HG03025 (cell line): Measurements from ENCODE around the gene ANKRD31.
"Not testable (repeated sequence)": the region's sequence is repeated elsewhere in the genome, so short reads cannot be mapped to it uniquely, and the experiment has no call there.

Experiments
- ATAC-seq: cut with Tn5 transposase; IDR thresholded peaks from one replicate; pipeline ENCODE4 v1.9.1; 2021; ENCODE audit warnings: mild to moderate bottlenecking, moderate library complexity; ENCODE audit not compliant: unreplicated experiment, low FRiP score

Gene ANKRD31

GRCh38 chr5:75226916-75227315 lies 9.8 kb downstream of the ANKRD31 start:
- no peak for ATAC-seq

DNA sequence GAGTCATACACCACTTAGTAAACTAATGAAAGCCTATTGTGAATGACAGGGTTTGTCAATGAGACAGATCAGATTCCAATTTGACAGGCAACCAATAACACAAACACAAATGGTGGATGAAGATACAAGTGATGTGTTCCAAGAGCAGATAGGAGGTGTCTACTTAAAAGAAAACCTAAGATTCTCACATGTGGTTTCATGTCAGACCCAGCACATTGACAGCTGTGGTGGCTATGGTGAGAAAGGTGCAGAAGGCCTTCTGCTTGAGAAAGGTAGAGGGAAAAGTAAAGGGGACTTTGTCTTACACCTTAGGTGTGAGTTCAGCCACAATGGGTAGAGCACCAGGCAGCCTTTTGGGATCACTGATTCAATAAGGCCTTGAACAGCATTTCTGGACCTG lies 11.2 kb downstream of the ANKRD31 start:
- no peak for ATAC-seq

- ATAC-seq = not testable (repeated sequence)
Observed at GRCh38 chr5:75220787-75221186, 15.9 kb downstream of the ANKRD31 start.

DNA sequence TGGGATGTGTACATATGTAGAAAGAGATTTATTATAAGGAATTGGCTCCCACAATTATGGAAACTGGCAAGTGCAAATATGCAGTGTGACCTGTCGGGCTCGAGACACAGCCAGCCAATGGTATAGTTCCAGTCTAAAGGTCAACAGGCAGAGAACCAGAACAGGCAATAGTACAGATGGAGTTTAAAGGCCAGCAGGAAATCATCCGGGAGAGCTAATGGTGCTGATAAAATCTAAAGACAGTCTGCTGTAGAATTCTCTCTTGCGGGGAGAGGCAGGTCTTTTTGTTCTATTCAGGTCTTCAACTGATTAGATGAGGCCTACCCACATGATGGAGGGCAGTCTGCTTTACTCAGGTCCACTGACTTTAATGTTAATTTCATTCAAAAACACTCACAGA lies 21.8 kb downstream of the ANKRD31 start:
- no peak for ATAC-seq

GRCh38 chr5:75214409-75214808 lies 22.3 kb downstream of the ANKRD31 start:
- no peak for ATAC-seq

DNA sequence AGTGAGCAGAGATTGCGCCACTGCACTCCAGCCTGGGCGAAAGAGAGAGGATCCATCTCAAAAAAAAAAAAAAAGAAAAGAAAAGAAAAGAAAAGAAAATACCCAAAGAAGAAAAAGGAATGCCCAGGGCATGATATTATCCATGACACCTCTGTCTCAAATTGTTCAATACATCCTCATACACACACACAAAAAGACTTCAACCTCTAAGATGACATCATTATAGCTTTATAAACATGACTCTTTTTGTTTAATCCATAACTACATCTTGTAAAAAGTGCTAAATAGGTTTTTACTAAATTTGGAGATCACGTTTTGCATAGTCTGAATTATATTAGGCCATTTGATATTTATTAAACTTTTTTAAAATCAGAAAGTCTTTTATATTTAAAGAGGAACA lies 33.1 kb downstream of the ANKRD31 start:
- no peak for ATAC-seq

DNA sequence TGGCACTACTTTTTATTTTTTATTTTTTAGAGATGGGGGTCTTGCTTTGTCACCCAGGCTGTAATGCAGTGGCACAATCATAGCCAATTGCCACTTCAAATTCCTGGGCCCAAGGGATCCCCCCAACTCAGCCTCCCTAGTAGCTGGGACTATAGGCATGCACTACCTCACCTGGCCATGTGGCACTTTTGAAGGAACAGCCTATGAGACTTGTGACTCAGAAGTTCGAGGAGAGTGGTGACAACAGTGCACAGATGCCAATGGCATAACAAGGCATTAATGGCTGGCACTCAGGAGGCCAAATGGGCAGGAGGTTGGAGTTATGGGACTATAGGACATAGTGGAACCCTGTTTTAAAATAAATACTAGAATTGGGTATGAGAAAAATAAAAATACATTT lies 33.7 kb downstream of the ANKRD31 start:
- ATAC-seq = no peak

GRCh38 chr5:75200776-75201175 lies 35.9 kb downstream of the ANKRD31 start:
- ATAC-seq = no peak

GRCh38 chr5:75199946-75200345 lies 36.7 kb downstream of the ANKRD31 start:
- no peak for ATAC-seq

- no peak for ATAC-seq
Observed at GRCh38 chr5:75199071-75199470, 37.6 kb downstream of the ANKRD31 start.

- ATAC-seq = no peak
Observed at GRCh38 chr5:75197745-75198144, 38.9 kb downstream of the ANKRD31 start.

DNA sequence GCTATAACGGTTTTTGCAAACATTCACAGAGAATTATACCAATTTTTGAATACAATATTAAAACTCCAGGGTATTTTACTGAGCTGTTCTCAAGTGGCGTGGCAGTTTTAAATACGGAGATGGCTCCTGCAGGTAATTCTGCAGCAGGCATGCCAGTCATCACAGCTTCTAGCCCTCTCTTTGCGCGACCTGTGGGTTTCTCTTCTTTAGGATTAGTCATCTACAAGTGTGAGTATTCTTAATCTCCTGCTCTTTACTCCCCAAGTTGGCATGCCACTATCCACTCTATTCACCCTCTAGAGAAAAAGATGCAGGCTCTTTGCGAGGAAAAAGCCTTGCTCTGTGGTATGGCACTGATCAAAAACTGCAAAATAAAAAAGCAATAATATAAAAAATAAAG lies 43.9 kb downstream of the ANKRD31 start:
- ATAC-seq = no peak

DNA sequence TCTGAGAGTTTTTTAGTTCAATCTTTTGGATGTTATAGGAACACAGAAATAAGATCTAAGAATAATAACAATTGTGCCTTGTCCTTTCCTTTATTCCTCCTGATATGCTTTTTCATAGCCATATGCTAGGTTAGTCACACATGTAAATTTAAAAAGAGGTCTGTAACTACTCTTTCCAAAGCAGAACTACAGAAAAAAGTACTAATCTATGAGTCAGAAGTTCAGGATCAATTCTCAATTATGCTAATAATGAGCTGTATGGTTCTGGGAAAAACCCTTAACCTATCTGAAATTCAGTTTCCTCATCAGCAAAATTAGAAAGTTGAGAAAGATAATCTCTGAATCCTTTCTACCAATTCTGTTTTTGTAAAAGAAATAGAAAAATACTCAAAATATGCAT lies 44.4 kb downstream of the ANKRD31 start:
- no peak for ATAC-seq

DNA sequence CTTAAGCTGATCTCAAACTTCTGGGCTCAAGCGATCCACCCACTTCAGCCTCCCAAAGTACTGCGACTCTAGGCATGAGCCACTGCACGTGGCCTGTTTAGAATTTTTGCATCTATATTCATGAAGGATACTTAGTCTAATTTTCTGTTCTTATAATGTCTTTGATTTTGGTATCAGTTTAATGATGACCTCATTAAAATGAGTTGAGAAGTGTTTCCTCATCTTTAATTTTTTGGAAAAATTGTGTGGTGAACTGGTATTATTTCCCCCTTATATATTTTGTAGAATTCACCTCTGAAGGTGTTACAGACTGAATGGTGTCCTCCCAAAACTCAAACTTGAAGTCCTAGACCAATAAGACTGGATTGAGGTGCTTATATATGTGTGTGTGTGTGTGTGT lies 46.5 kb downstream of the ANKRD31 start:
- ATAC-seq = no peak

GRCh38 chr5:75189353-75189752 lies 47.3 kb downstream of the ANKRD31 start:
- ATAC-seq = no peak

DNA sequence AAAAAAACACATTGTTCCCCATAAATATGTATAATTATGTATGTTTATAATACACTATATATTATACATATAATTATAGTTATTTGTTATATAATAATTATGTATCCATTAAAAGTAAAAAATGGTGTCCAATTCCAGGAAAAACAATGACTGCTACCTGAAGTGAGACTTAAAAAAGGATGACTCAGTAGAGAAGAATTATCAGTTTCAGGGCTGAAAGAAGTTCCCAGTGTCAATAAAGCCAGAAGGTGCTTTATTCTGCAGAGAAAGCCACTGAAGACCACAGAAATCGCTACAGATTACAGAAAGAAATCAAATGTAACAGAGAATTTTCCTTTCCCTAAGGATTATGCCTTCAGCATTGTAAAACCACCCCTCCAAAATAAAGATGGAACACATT lies 50.9 kb downstream of the ANKRD31 start:
- ATAC-seq = no peak

GRCh38 chr5:75176009-75176408 lies 60.7 kb downstream of the ANKRD31 start:
- not testable (repeated sequence) for ATAC-seq

DNA sequence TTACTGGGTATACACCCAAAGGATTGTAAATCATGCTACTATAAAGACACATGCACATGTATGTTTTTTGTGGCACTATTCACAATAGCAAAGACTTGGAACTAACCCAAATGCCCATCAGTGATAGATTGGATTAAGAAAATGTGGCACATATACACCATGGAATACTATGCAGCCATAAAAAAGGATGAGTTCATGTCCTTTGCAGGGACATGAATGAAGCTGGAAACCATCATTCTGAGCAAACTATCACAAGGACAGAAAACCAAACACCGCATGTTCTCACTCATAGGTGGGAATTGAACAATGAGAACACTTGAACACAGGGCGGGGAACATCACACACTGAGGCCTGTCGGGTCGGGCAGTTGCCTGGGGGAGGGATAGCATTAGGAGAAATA lies 61.8 kb downstream of the ANKRD31 start:
- ATAC-seq = not testable (repeated sequence)

DNA sequence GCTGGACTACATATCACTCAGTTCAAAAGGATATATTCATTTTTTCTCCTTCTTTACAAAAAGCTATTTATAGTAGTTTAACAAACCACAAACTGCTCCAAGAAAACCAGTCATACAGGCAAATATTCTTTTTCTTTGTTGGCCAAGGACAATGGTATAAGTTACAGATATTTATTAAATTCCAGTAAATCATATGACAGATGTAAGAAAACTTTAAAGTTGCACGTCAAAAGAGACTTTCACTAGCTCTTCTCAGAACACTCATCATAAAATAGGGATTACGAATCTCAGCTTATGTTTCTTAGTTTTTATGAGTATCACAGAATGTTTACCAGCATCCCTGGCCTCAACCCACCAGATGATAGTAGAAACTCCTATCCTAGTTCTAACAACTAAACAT lies 67.2 kb downstream of the ANKRD31 start:
- ATAC-seq = no peak

DNA sequence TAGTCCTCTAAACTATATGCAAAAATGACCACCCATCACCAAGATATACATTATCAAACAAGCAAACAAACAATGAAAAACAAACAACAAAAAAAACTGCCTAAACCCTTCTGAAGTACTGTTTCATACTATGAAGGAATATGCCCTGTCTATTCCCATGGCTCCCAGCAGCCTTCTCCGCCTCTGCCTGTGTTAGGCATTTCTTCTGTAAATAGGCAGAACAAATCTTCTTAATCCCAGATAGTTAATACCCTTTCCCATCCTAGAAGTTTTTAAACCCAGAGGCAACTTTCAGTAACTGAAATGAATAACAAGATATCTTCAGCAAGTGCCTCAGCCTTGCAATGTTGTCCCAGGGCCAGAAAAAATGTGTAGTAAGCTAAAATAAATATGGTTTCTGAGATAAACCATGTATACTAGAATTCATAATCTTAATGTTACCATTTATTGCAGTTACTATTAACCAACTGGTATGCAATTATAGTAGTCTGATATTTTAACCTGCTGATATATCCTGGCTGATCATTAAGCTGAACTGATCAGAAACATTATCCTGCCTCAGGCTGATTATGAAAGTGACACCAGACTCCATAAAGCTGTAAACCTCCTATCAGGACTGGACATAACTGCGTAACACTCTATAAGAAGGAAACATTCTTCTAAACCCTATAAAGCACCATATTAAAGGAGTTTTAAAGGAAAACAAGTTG lies 68.5 kb downstream of the ANKRD31 start:
- ATAC-seq = no peak

DNA sequence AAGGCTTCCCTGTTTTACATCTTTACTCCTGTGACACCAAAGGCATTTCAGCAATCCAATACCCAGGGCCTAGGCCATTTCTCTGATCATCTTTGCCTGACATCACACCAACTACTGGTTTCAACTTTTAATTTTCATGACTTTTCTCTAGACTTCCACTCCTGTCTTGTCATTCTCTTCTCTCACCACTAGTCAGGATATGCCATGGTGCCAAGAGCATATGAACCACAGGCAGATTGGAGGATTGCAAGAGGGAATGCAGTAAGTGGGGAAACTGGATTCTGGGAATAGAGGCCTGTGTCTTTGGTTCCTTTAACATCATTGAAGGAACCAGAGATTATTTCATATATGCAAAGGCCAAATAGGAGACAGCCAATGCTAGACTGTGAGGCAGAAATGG lies 69.3 kb downstream of the ANKRD31 start:
- no peak for ATAC-seq

DNA sequence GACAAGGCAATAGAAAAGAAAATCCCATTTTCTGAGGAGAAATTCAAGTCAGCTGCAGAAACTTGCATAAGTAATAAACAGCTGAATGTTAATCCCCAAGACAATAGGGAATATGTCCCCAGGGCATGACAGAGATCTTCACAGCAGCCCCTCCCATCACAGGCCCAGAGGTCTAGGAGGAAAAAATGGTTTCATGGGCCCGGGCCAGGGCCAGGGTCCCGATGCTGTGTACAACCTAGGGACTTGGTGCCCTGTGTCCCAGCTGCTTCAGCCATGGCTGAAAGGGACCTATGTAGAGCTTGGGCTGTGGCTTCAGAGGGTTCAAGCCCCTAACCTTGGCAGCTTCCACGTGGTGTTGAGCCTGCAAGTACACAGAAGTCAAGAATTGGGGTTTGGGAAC lies 75.2 kb downstream of the ANKRD31 start:
- ATAC-seq = not testable (repeated sequence)

DNA sequence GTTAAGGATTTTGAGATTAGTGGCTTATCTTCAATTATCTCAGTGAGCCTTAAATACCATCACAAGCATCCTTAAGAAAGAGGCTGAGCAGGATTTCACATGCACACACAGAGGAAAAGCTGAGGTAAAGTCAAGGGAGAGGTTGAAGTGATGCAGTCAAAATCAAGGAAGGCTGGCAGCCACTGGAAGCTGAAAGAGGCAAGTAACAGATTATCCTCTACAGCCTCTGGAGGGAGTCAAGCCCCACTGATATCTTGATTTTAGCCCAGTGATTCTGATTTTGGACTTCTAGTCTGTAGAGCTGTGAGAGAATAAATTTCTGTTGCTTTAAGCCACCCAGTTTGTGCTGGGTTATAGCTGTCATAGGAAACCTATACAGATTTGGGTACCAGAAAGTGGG lies 80.1 kb downstream of the ANKRD31 start:
- ATAC-seq = no peak
